Kasumi-1 (cell line): ENCODE measurements around the gene ANKS1A.
"Not testable (repeated sequence)": the region's sequence is repeated elsewhere in the genome, so short reads cannot be mapped to it uniquely, and the experiment has no call there.

Experiments
- DNase-seq, 2 experiments: peaks; one replicate each; lab custom pipeline; 2025; lab: John Stamatoyannopoulos, UW

The ANKS1A gene

GRCh38 chr6:34888874-34889555, at the start of gene ANKS1A:
TSS of gene ANKS1A (plus strand) at chr6:34889255. CDS start at chr6:34889403, 148 bp downstream.
- DNase-seq = peak; percentile 55 to 64

- no peak for DNase-seq
Observed at GRCh38 chr6:34839666-34840352, 49.2 kb upstream of the ANKS1A start.

GRCh38 chr6:34849066-34849465, 40.0 kb upstream of the ANKS1A start:
- DNase-seq = not testable (repeated sequence)

- DNase-seq = no peak
Observed at GRCh38 chr6:34851361-34851760, 37.7 kb upstream of the ANKS1A start.

- DNase-seq = no peak
Observed at GRCh38 chr6:34852406-34853085, 36.5 kb upstream of the ANKS1A start.

- DNase-seq = no peak
Observed at GRCh38 chr6:34855463-34855862, 33.6 kb upstream of the ANKS1A start.

- DNase-seq = no peak
Observed at GRCh38 chr6:34858681-34859080, 30.4 kb upstream of the ANKS1A start.

- no peak for DNase-seq
Observed at GRCh38 chr6:34859951-34860350, 29.1 kb upstream of the ANKS1A start.

GRCh38 chr6:34860776-34861175, 28.3 kb upstream of the ANKS1A start:
- no peak for DNase-seq

- DNase-seq = no peak
Observed at GRCh38 chr6:34864007-34864406, 25.0 kb upstream of the ANKS1A start.

- no peak for DNase-seq
Observed at GRCh38 chr6:34865107-34865506, 23.9 kb upstream of the ANKS1A start.

GRCh38 chr6:34866509-34866908, 22.5 kb upstream of the ANKS1A start:
- DNase-seq = no peak

GRCh38 chr6:34867484-34867883, 21.6 kb upstream of the ANKS1A start:
- peak; percentile 5 to 23 for DNase-seq

GRCh38 chr6:34871853-34872252, 17.2 kb upstream of the ANKS1A start:
- no peak for DNase-seq

- DNase-seq = no peak
Observed at GRCh38 chr6:34872332-34872731, 16.7 kb upstream of the ANKS1A start.

GRCh38 chr6:34875292-34876213, 13.5 kb upstream of the ANKS1A start:
- no peak for DNase-seq

GRCh38 chr6:34876472-34876871, 12.6 kb upstream of the ANKS1A start:
- DNase-seq = no peak

- no peak for DNase-seq
Observed at GRCh38 chr6:34877259-34877658, 11.8 kb upstream of the ANKS1A start.

GRCh38 chr6:34877869-34878485, 11.1 kb upstream of the ANKS1A start:
- no peak for DNase-seq

- DNase-seq = not testable (repeated sequence)
Observed at GRCh38 chr6:34884073-34884472, 5.0 kb upstream of the ANKS1A start.

- no peak for DNase-seq
Observed at GRCh38 chr6:34884996-34885395, 4.1 kb upstream of the ANKS1A start.
